Measurements from ENCODE around the gene DESI2.
A peak's percentile ranks its signal among the peaks of the same experiment; 100 is the strongest.

Gene DESI2

GRCh38 chr1:244652623-244653438 lies at the start of gene DESI2:
TSS of gene DESI2 (plus strand) at chr1:244653126. CDS start at chr1:244653314, 188 bp downstream.
- DNase-seq, result peak; percentile 81 to 95

GRCh38 chr1:244603498-244603897 lies 49.4 kb upstream of the DESI2 start:
- peak in 1 of 2 donors; percentile 41 for DNase-seq

- DNase-seq, result no peak
These were observed 47.0 kb upstream of the DESI2 start for GRCh38 chr1:244605835-244606370.

GRCh38 chr1:244614113-244614836 lies 38.7 kb upstream of the DESI2 start:
- DNase-seq, result no peak

GRCh38 chr1:244614879-244615278 lies 38.0 kb upstream of the DESI2 start:
- no peak for DNase-seq

- DNase-seq, result no peak
These were observed 37.6 kb upstream of the DESI2 start for GRCh38 chr1:244615301-244615700.

GRCh38 chr1:244626709-244627108 lies 26.2 kb upstream of the DESI2 start:
- no peak for DNase-seq

GRCh38 chr1:244628789-244629188 lies 24.1 kb upstream of the DESI2 start:
- DNase-seq, result no peak

GRCh38 chr1:244633140-244633539 lies 19.8 kb upstream of the DESI2 start:
- no peak for DNase-seq

GRCh38 chr1:244634546-244634945 lies 18.4 kb upstream of the DESI2 start:
- DNase-seq, result no peak

GRCh38 chr1:244636488-244637259 lies 16.3 kb upstream of the DESI2 start:
- DNase-seq, result no peak

GRCh38 chr1:244639561-244639960 lies 13.4 kb upstream of the DESI2 start:
- DNase-seq, result no peak

- no peak for DNase-seq
These were observed 12.0 kb upstream of the DESI2 start for GRCh38 chr1:244640917-244641316.

GRCh38 chr1:244642526-244642925 lies 10.4 kb upstream of the DESI2 start:
- DNase-seq, result no peak

GRCh38 chr1:244642988-244643387 lies 9.9 kb upstream of the DESI2 start:
- no peak for DNase-seq

GRCh38 chr1:244645414-244645813 lies 7.5 kb upstream of the DESI2 start:
- DNase-seq, result no peak

- DNase-seq, result no peak
These were observed 7.0 kb upstream of the DESI2 start for GRCh38 chr1:244645890-244646289.

GRCh38 chr1:244647819-244648218 lies 5.1 kb upstream of the DESI2 start:
- DNase-seq, result no peak

- DNase-seq, result no peak
These were observed 837 bp upstream of the DESI2 start for GRCh38 chr1:244651956-244652622.

GRCh38 chr1:244653439-244654107 lies 647 bp downstream of the DESI2 start:
- no peak for DNase-seq

- DNase-seq, result no peak
These were observed 1.4 kb downstream of the DESI2 start for GRCh38 chr1:244654108-244655038.
